Measurements from ENCODE around the gene ABCD1.

GRCh38 chrX:153687121-153688039, 37.3 kb upstream of the ABCD1 start, which contains the start of gene SLC6A8:
- TF ChIP-seq CTCF (IDR thresholded peaks at IDR 0.05; ENCODE audit: poor library complexity) (peak; percentile 37), EZH2 (IDR thresholded peaks at IDR 0.05; ENCODE audit: borderline replicate concordance) (no peak), EZH2phosphoT487 (IDR thresholded peaks at IDR 0.05; ENCODE audit: low read depth, severe bottlenecking, unreplicated experiment) (no peak)

All from hepatocyte (in vitro differentiated cells).